ENCODE results near the gene PDZRN3.

DNA sequence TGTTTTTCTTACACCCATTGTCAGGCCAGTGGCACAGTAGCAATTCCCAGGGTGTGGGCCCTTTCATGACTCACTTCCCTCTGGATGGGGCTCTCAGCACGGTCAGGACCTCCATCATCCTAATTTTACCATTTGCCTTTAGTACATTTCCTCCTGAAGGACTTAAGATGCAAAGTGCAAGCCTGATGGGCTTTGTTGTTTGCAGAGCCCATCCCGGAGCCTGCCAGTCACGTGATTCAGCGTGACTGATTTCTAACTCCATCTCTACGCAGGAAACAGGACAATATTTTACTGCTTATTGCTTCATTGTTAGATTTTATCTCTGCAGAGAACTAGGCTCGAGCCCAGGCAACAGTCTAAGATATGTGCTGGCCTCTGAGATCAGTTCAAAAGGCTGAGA is 223.7 kb downstream of the PDZRN3 start:
- TF ChIP-seq, protein P1, sequence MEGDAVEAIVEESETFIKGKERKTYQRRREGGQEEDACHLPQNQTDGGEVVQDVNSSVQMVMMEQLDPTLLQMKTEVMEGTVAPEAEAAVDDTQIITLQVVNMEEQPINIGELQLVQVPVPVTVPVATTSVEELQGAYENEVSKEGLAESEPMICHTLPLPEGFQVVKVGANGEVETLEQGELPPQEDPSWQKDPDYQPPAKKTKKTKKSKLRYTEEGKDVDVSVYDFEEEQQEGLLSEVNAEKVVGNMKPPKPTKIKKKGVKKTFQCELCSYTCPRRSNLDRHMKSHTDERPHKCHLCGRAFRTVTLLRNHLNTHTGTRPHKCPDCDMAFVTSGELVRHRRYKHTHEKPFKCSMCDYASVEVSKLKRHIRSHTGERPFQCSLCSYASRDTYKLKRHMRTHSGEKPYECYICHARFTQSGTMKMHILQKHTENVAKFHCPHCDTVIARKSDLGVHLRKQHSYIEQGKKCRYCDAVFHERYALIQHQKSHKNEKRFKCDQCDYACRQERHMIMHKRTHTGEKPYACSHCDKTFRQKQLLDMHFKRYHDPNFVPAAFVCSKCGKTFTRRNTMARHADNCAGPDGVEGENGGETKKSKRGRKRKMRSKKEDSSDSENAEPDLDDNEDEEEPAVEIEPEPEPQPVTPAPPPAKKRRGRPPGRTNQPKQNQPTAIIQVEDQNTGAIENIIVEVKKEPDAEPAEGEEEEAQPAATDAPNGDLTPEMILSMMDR (conservative IDR thresholded peaks at IDR 0.05 in 1 of 2, IDR thresholded peaks at IDR 0.05 in 1 of 2; ENCODE audit: low read depth in 1 of 2, low read length in 2 of 2): no peak
- no peak for TF ChIP-seq EZH2 (IDR thresholded peaks at IDR 0.05; ENCODE audit: low read length, missing control alignments)

Measured in fibroblast of lung (primary cell).